GM12878 (cell line): ENCODE results near the gene CELSR1. TPM values are rescaled to one million over a fixed set of nuclear protein-coding genes. Genes with fewer than 3 reads are reported as not detected.
A peak's percentile ranks its signal among the peaks of the same experiment; 100 is the strongest.

ENCODE experiments used
- BHLHE40 ChIP-seq, 2 experiments: fragments of 450-650 bp in 1 of 2; IDR thresholded peaks; 2 replicates each; pipeline ENCODE4 v1.6.1; 2011 to 2017; ENCODE audit warnings: low read depth in 2 of 2, borderline replicate concordance in 1 of 2, improper control_type of control experiment in 1 of 2, low read length in 1 of 2, mild to moderate bottlenecking in 1 of 2
- DPF2 ChIP-seq: fragments of 450-650 bp; IDR thresholded peaks from 2 replicates; pipeline ENCODE4 v1.6.1; 2017; ENCODE audit warnings: mild to moderate bottlenecking
- EED ChIP-seq: sonication (generic); IDR thresholded peaks from 2 replicates; pipeline ENCODE4 v1.6.1; 2016; ENCODE audit warnings: antibody characterized with exemption, low read depth
- EP300 ChIP-seq, 2 experiments: fragments of 150-350 bp in 1 of 2; IDR thresholded peaks; 2 replicates each; pipeline ENCODE4 v1.6.1; 2011 to 2012; ENCODE audit warnings: low read depth in 2 of 2, low read length in 2 of 2, borderline replicate concordance in 1 of 2, improper control_type of control experiment in 1 of 2, inconsistent platforms in 1 of 2; ENCODE audit not compliant: control insufficient read depth in 1 of 2
- FOS ChIP-seq: IDR thresholded peaks from 3 replicates; pipeline ENCODE4 v1.6.1; 2011; ENCODE audit warnings: borderline replicate concordance; ENCODE audit not compliant: insufficient read length; ENCODE audit errors: extremely low read depth
- GATAD2B ChIP-seq: fragments of 450-650 bp; conservative IDR thresholded peaks from 2 replicates; pipeline ENCODE4 v1.6.1; 2017; ENCODE audit warnings: low read depth, mild to moderate bottlenecking, moderate library complexity
- IKZF1 ChIP-seq: fragments of 450-650 bp; conservative IDR thresholded peaks from 2 replicates; pipeline ENCODE4 v1.6.1; 2017; ENCODE audit warnings: antibody characterized with exemption, mild to moderate bottlenecking
- IRF3 ChIP-seq: fragments of 450-650 bp; IDR thresholded peaks from 2 replicates; pipeline ENCODE4 v1.6.1; 2014; ENCODE audit warnings: mild to moderate bottlenecking
- IRF4 ChIP-seq: IDR thresholded peaks from 2 replicates; pipeline ENCODE4 v1.6.1; 2011; ENCODE audit warnings: low read depth, low read length
- KAT2A ChIP-seq: conservative IDR thresholded peaks from 2 replicates; pipeline ENCODE4 v1.6.1; 2011; ENCODE audit warnings: low read depth, low read length; ENCODE audit not compliant: control insufficient read depth
- LARP7 ChIP-seq: fragments of 450-650 bp; IDR thresholded peaks from 2 replicates; pipeline ENCODE4 v1.6.1; 2017; ENCODE audit warnings: mild to moderate bottlenecking
- MEF2A ChIP-seq: IDR thresholded peaks from 2 replicates; pipeline ENCODE4 v1.6.1; 2011; ENCODE audit warnings: low read depth, mild to moderate bottlenecking, low read length, moderate library complexity; ENCODE audit not compliant: insufficient read depth
- MYC ChIP-seq: IDR thresholded peaks from 2 replicates; pipeline ENCODE4 v1.6.1; 2011; ENCODE audit warnings: mild to moderate bottlenecking, low read length, moderate library complexity, inconsistent platforms; ENCODE audit not compliant: insufficient read depth, insufficient replicate concordance, insufficient read length, severe bottlenecking
- NRF1 ChIP-seq: conservative IDR thresholded peaks from 2 replicates; pipeline ENCODE4 v1.6.1; 2011; ENCODE audit warnings: mild to moderate bottlenecking, low read depth, low read length, improper control_type of control experiment
- PAX5 ChIP-seq: IDR thresholded peaks from 2 replicates; pipeline ENCODE4 v1.6.1; 2011; ENCODE audit warnings: low read depth, low read length, borderline replicate concordance
- POLR2A ChIP-seq: IDR thresholded peaks from 2 replicates; pipeline ENCODE4 v1.6.1; 2011; ENCODE audit warnings: low read depth, mild to moderate bottlenecking, low read length
- POLR2AphosphoS5 ChIP-seq: IDR thresholded peaks from 2 replicates; pipeline ENCODE4 v1.6.1; 2011; ENCODE audit warnings: mild to moderate bottlenecking, low read length, inconsistent platforms
- RBBP5 ChIP-seq: fragments of 200-600 bp; sonication (generic); conservative IDR thresholded peaks from 2 replicates; pipeline ENCODE4 v1.6.1; 2016
- SPI1 ChIP-seq: IDR thresholded peaks from 2 replicates; pipeline ENCODE4 v1.6.1; 2011; ENCODE audit warnings: low read depth, mild to moderate bottlenecking, low read length, moderate library complexity, borderline replicate concordance; ENCODE audit not compliant: insufficient read depth
- TAF1 ChIP-seq: IDR thresholded peaks from 2 replicates; pipeline ENCODE4 v1.6.1; 2011; ENCODE audit warnings: mild to moderate bottlenecking, low read depth, low read length, borderline replicate concordance
- TCF3 ChIP-seq: IDR thresholded peaks from 2 replicates; pipeline ENCODE4 v1.6.1; 2012; ENCODE audit warnings: low read depth, mild to moderate bottlenecking, low read length, borderline replicate concordance; ENCODE audit not compliant: insufficient read depth
- TCF7 ChIP-seq: IDR thresholded peaks from 2 replicates; pipeline ENCODE4 v1.6.1; 2014; ENCODE audit warnings: antibody characterized with exemption, borderline replicate concordance
- WRNIP1 ChIP-seq: IDR thresholded peaks from 2 replicates; pipeline ENCODE4 v1.6.1; 2011; ENCODE audit warnings: low read depth, low read length, improper control_type of control experiment, borderline replicate concordance
- polyA plus RNA-seq, 11 experiments: library from polyadenylated mRNA; depleted of rRNA in 4 of 11; unstranded in 6 of 11; stranded (reverse) in 5 of 11; fragments of >200 nt; fragmentation: Nextera tagmentation in 4 of 11; fragmentation: Illumina TruSeq in 1 of 11; extraction: Ambion mirVana in 4 of 11; extraction: Trizol in 1 of 11; gene quantifications; 1 replicate in 1 of 11; 2 replicates in 10 of 11; pipeline versions ENCODE4 v1.2.1 to v1.2.3, GENCODE V29; 2011 to 2016; ENCODE audit warnings: inconsistent platforms in 2 of 11, missing spikeins in 2 of 11, low read depth in 1 of 11
- total RNA-seq, 4 experiments: library from RNA; depleted of rRNA in 3 of 4; stranded (reverse); fragments of >200 nt in 3 of 4; fragmentation: Illumina TruSeq in 1 of 4; extraction: Trizol in 1 of 4; gene quantifications; 2 replicates each; pipeline versions ENCODE4 v1.2.1 to v1.2.3, GENCODE V29; 2013 to 2021
- TF ChIP-seq, protein P1 (sequence below): fragments of 450-650 bp; IDR thresholded peaks from 2 replicates; pipeline ENCODE4 v1.6.1; 2017; ENCODE audit warnings: mild to moderate bottlenecking
- TF ChIP-seq, protein P2 (sequence below): IDR thresholded peaks from 2 replicates; pipeline ENCODE4 v1.6.1; 2012; ENCODE audit warnings: low read depth, low read length, improper control_type of control experiment

CELSR1 gene
- total and polyA plus RNA-seq, 10 of the 15 experiments (the other 5 are each of a cell fraction or from before 2014, with no cell fraction given) = 0.05 to 1.7 (median 0.35) TPM; not detected in 2

- TF ChIP-seq TCF7 (no peak), EED (no peak), NRF1 (no peak), TAF1 (no peak), PAX5 (peak; percentile 45; the same call in 1 of the 2 replicates), FOS (no peak), TCF3 (no peak), SPI1 (peak; percentile 77; the same call in 1 of the 2 replicates), IRF4 (no peak), MYC (no peak), KAT2A (no peak), EP300 (IDR thresholded peaks at IDR 0.05; ENCODE audit: borderline replicate concordance in 1 of 2, control insufficient read depth in 1 of 2, low read depth in 2 of 2, low read length in 2 of 2) (peak; percentile 20 to 68; a peak in 2 of 4 replicates), IKZF1 (peak; percentile 40; the same call in 1 of the 2 replicates), POLR2AphosphoS5 (no peak), WRNIP1 (no peak), RBBP5 (no peak), DPF2 (no peak; the same call in 1 of the 2 replicates), BHLHE40 (IDR thresholded peaks at IDR 0.05; ENCODE audit: borderline replicate concordance in 1 of 2, low read depth in 2 of 2, low read length in 1 of 2) (no peak), GATAD2B (0 out of 2 replicates have a peak, but pooled peaks have one; percentile 42), MEF2A (no peak), LARP7 (no peak), POLR2A (no peak), IRF3 (no peak)
- TF ChIP-seq, protein P1, sequence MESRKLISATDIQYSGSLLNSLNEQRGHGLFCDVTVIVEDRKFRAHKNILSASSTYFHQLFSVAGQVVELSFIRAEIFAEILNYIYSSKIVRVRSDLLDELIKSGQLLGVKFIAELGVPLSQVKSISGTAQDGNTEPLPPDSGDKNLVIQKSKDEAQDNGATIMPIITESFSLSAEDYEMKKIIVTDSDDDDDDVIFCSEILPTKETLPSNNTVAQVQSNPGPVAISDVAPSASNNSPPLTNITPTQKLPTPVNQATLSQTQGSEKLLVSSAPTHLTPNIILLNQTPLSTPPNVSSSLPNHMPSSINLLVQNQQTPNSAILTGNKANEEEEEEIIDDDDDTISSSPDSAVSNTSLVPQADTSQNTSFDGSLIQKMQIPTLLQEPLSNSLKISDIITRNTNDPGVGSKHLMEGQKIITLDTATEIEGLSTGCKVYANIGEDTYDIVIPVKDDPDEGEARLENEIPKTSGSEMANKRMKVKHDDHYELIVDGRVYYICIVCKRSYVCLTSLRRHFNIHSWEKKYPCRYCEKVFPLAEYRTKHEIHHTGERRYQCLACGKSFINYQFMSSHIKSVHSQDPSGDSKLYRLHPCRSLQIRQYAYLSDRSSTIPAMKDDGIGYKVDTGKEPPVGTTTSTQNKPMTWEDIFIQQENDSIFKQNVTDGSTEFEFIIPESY = peak; percentile 81; the same call in 1 of the 2 replicates
- TF ChIP-seq, protein P2, sequence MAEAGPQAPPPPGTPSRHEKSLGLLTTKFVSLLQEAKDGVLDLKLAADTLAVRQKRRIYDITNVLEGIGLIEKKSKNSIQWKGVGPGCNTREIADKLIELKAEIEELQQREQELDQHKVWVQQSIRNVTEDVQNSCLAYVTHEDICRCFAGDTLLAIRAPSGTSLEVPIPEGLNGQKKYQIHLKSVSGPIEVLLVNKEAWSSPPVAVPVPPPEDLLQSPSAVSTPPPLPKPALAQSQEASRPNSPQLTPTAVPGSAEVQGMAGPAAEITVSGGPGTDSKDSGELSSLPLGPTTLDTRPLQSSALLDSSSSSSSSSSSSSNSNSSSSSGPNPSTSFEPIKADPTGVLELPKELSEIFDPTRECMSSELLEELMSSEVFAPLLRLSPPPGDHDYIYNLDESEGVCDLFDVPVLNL = no peak
Observed at GRCh38 chr22:46414704-46415103, 122.7 kb downstream of the CELSR1 start (continued).
